Eye (tissue), 1 donor: Measurements from ENCODE around the gene SEC14L5.

Experiments
- DNase-seq: peaks from one replicate; pipeline ENCODE4 v3.0.0-alpha.2; 2015

The SEC14L5 gene

DNA sequence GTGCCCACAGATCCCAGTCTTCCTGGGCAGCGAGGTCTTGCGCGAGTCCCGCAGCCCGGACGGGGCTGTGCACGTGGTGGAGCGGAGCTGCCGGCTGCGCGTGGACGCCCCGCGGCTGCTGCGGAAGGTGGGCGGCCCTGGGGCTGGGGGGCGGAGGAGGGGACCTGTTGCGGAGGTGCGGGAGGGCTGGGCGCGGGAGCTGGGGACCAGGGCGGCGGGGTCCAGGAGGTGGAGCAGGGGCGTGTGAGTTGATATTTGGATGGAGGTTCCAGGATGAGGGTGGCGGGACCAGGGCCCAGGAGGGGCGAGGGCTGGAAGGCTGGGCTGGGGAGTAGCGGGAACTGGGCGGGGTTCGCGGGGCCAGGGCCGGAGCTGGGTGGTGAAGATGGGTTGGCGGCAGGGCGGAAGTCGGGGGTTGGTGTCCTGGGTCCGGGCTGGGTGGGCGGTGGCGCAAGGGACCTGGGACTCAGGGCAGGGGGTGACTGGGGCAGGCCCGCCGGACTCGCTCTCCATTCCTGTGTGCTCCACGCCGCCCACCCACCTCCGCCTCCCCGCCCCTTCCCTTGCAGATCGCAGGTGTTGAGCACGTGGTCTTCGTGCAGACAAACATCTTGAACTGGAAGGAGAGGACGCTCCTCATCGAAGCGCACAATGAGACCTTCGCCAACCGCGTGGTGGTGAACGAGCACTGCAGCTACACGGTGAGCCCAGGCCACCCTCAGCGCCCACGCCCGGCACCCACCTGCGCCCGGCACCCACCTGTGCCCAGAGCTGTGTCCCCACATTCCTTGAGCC, 29.6 kb downstream of the SEC14L5 start:
- peak; percentile 15 for DNase-seq

DNA sequence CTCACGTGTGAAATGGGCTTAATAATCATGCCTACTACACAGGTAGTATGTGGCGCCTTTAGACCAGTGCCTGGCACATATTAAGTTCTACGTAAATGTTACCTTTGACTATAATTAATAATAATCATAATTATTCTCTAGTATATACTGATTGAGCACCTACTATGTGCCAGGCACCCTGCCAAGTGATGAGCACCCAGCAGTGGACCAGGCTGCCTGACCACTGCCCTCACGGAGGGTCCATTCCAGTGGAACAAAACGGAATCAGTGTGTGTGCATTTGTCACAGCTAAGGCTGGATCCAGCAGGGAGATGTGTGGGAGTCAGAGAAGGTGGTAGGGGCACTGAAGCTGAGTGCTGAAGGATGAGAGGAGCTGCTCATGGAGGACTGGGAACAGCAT, 30.5 kb downstream of the SEC14L5 start:
- DNase-seq, result no peak

DNA sequence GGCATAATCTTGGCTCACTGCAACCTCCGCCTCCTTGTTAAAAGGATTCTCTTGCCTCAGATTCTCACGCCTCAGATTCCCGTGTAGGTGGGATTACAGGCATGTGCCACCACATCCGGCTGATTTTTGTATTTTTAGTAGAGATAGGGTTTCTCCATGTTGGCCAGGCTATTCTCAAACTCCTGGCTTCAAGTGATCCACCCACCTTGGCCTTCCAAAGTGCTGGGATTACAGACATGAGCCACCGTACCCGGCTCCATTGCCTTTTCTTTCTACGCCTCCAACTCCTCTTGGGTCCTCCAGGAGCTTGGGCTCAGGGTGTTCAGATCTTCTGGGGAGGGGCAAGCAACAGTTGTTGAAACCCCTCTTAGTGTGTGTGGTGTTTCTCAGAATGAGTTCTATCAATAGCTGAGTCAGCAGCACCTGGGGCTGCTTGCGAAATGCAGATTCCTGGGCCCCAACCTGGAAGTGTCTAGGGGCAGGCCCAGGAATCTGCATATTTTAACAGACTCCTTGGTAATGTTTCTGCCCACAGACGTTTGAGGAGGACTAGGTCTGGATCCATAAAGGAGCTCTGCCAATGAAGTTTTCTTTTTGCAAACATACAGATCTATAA, 31.4 kb downstream of the SEC14L5 start:
- DNase-seq, result no peak

DNA sequence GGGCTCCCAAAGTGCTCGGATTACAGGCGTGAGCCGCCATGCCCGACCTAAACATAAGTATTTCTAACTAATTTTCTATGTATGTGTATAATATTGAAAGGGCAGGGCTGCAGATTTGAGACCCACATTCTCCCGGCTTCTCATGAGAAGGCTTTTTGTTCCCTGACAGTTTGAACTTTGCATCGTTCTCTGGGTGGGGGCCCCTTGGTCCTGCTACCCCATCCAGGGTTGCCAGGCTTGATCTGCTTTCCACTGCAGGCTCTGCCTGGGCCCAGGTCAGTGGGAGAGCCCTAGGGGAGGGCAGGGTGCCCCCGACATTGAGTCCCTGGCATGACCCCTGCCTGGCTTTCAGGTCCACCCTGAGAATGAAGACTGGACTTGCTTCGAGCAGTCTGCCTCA, 32.3 kb downstream of the SEC14L5 start:
- DNase-seq, result no peak

DNA sequence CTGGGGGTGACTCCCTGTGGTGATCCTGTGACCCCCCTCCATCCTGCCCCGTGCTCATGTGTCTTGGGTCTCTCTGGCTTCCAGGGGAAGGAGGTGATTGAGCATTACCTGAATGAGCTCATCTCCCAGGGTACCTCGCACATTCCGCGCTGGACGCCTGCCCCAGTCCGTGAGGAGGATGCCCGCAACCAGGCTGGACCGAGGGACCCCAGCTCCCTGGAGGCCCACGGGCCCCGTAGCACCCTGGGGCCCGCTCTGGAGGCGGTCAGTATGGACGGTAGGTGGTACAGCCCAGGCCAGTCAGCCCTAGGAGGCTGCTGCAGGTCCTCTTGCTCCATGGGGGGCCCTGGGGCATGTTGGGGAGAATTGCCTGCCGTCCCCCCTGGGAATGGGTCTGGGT, 33.6 kb downstream of the SEC14L5 start:
- DNase-seq, result no peak

DNA sequence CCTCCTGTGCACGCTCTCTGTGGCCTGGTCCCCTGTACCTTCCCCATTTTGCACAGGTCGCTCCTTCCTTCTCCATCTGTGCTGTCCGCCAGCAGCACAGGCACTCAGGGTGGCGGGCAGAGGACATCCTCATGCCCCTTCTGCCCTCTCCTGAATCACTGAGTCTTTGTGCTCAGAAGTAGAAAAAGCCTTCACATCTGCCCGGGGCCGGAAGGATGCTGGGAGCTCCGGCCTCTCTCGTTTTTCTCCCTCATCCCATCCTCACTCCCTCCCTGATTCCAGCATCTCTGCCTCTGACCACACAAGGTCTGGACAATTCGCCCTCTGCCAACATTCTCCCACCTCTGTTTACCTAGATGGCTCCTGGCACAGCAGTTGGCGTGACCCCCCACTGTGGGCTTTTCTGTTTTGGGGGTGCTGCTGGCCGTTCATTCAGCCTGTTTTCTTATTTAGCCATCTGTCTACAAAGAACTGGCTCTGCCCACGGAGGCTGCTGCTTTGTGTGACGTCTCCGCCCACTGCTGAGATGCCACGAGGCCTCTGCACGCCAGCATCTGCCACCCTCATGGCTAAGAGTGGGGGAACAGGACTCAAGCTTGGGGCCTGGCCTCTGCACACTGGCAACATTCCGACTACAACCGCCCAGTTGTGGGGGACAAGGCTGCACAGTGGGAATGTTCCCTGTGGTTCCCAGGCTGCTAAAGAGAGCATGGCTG, 36.7 kb downstream of the SEC14L5 start:
- DNase-seq, result no peak

DNA sequence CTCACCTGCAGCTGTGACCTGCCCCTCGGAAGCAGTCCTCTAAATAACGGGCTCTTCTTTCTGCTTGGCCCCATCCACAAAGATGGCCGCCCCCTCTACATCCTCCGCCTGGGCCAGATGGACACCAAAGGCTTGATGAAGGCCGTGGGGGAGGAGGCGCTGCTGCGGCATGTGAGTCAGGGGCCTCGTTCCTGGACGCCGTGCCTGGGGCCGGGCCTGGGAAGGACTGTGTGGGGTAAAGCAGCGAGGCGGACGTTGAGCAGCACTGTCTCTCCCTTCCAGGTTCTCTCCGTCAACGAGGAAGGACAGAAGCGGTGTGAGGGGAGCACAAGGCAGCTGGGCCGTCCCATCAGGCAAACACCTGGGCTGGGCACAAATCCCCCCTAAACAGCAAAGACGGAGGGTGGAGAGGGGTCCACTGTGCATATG, 42.5 kb downstream of the SEC14L5 start:
- DNase-seq, result no peak

DNA sequence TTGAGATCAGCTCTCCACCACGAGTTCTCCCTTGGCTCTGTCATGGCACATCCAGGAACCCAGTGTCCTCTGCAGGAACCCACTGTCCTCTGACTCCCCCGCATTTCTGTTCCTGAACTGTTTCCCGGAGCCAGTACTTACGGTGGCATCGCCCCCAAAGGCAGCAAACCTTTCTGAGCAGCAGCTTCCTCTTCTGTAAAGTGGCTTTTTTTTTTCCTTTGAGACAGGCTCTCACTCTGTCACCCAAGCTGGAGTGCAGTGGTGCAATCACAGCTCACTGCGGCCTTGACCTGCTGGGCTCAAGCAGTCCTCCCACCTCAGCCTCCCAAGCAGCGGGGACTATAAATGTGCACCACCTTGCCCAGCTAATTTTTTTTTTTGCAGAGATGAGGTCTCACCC, 43.4 kb downstream of the SEC14L5 start:
- no peak for DNase-seq

DNA sequence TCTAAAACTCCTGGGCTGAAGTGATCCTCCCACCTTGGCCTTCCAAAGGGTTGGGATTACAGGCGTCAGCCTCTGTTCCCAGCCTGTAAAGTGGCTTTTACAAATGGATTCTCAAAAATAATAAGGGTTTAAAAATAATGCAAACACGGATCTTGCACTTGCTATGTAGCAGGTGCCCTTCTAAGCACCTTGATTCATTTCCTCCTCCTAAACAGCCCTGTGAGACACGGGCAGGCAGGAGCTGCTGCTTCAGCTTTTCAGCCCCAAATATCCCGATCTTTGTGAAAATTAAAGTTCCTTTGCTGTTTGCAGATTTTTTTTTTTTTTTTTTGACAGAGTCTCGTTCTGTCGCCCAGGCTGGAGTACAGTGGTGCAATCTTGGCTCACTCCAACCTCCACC, 43.9 kb downstream of the SEC14L5 start:
- DNase-seq, result no peak

DNA sequence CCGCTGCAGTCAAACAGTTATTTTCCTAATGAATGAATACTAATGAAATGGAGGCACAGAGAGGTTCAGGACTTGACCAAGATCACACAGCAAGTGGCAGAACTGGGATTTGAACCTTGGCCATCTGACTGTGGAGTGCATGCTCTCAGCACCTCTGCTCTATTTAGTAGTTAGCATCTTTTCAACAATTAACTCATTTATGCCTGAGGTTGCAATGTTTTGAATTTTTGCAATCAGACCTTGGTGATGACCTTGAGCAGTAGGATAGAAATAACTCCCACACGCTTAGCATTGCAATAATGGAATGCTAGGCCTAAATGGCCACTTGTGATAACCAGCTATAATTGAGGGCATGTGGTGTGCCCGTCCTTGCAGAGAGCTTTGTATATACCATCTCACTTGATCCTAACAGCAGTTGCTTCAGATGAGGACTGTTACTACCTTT, 44.6 kb downstream of the SEC14L5 start:
- DNase-seq, result no peak

DNA sequence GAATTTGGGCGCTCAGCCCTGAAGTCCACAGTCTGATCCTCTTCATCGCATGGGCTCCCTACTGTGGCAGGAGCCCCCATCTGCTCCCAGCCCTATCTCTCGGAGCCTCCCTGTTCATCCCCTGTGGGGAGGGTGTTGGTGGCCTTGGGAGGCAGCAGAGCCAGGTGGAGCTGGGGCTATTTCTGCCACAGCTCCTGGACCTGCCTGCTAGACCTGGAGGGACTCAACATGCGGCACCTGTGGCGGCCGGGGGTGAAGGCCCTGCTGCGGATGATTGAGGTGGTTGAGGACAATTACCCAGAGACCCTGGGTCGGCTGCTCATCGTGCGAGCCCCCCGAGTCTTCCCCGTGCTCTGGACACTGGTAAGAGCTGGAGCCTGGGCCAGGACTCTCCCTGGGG, 45.1 kb downstream of the SEC14L5 start:
- DNase-seq, result no peak

DNA sequence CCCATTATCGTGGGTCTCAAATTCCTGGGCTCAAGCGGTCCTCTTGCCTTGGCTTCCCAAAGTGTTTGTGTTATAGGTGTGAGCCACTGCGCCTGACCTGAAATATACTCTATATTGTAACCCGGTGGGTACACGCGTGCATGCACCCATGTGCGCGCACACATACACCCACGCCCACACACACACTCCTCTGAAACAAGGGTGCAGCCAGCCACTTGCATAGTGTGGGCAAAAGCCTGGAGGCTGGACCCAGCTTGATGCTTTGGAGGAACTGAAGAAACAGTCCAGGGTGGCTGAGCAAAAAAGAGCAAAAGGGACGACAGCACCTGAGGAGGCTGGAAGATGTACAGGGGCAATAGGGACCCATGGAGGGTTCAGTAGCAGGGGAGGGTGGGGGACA, 45.7 kb downstream of the SEC14L5 start:
- DNase-seq, result no peak

DNA sequence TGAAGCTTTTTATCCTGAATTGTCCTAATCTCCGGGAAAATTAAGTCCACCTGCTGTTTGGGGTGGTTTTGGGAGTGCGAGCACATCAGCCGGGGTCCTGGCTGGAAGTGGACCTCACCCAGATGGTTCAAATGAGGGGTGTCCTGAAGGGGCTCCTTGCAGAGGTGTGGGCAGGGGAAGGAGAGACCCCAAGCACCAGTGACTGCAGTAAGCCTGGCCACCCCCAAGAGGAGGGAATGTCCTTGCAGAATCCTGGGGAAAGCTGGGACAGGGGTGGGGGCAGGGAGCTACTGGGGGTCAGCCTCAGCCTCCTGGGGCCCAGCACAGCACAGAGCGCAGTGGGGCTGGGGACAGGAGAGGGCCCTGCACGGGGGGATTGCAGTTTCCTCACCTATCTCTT, 46.2 kb downstream of the SEC14L5 start:
- DNase-seq, result no peak

DNA sequence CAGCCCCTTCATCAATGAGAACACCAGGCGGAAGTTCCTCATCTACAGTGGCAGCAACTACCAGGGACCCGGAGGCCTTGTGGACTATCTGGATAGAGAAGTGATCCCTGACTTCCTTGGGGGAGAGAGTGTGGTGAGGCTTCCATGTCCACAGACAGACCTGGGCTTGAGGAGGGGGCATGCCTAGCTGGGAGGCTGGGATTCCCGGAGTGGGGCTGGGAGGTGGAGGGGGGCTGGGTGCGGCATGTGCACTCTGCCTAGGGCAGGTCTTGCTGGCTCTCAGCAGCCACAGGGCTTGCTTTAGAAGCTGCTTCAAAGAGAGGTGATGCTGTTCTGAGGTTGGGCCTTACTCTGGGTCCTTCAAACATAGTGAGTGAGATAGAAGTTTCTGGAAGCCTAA, 47.8 kb downstream of the SEC14L5 start:
- no peak for DNase-seq

DNA sequence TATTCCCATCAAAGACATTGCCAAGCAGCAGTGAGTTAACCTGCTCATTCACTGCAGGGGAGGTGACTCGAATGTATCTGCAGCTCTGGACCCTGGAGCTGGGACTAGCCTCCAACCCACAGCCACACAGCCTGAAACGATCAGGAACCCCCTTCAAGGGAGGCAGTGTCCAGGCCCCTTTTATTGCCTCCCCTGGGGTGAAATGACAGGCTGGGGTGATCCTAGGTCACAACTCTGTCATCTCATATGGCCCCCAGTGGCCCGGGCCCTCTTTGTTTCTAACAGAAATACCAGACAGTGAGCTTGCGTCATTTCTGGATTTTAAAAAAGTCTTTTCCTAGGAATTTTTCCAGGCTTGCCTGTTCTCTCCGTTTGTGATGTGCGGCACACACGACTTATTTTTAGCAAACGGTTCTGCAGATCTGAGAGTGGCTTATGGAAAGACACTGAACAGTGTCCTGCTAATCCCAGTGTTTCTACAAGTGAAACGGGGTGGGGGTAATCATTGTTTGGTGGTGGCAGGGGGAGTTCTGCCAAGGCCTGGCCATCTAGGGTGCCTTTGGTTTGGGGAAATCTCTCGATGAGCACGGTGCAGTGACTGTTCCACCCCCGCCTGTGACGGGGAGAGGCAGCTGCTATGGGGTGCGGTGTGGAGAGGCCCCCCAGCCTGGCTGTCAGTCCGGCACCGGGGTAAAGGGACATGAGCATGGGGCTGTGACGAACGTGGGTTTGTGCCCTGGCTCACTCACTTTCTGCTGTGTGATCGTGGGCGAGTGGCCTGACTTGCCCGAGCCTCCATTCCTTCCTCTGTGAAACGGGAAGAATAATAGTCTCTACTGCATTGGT, 48.4 kb downstream of the SEC14L5 start:
- DNase-seq, result no peak

DNA sequence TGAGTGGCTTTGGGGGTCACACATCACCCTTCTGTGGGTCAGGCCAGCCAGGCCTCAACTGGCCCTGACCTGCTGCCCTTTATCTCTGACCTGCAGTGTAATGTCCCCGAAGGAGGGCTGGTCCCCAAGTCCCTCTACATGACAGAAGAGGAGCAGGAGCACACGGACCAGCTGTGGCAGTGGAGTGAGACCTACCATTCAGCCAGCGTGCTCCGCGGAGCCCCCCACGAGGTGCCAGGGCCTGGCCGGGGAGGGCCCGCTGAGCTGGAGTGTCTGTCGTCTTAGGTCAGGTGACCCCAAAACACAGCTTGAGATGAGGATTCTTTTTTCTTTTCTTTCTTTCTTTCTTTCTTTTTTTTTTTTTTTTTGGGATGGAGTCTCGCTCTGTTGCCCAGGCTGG, 49.1 kb downstream of the SEC14L5 start:
- DNase-seq, result no peak

DNA sequence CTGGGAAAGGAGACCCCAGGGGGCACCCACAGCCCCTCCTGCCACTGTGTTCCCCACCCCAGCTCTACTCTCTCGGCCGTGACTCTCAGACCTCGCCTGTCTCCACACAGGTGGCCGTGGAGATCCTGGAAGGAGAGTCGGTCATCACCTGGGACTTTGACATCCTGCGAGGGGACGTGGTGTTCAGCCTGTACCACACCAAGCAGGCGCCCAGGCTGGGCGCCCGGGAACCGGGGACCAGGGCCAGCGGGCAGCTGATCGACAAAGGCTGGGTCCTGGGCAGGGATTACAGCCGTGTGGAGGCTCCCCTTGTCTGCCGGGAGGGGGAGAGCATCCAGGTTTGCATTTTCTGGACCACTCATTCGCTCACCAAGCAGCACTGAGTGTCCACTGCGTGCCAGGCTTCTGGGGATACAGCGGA, 50.2 kb downstream of the SEC14L5 start:
- no peak for DNase-seq

DNA sequence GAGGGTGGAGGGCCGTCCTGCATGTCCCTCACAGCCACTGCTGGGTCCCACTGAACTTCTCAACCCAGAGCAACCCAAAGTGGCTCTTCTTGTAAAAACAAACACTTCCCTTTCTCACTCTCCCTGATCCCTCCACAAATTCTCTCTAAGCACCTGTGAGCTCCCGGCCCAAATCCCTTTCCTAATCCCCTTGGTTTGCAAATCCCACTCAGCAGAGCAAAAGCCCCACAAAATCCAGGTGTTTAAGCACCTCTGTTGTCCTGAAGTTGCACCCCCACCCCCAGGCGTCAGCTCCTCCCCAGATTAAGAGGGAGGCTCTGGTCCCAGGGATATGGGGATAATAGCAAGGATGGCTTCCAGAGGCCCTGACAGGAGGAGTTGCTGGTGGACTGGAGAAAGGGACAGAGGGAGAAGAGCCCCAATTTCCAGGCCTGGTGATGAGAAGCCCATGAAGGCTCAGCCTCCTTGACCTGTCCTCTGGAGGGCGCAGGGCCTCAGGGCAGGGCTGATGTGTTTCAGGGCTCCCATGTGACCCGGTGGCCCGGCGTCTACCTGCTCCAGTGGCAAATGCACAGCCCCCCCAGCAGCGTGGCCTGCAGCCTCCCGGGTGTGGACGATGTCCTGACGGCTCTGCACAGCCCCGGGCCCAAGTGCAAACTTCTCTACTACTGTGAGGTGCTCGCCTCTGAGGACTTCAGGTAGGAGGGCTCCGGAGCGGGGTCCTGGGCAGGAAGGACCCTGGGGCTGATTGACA, 52.6 kb downstream of the SEC14L5 start:
- no peak for DNase-seq

DNA sequence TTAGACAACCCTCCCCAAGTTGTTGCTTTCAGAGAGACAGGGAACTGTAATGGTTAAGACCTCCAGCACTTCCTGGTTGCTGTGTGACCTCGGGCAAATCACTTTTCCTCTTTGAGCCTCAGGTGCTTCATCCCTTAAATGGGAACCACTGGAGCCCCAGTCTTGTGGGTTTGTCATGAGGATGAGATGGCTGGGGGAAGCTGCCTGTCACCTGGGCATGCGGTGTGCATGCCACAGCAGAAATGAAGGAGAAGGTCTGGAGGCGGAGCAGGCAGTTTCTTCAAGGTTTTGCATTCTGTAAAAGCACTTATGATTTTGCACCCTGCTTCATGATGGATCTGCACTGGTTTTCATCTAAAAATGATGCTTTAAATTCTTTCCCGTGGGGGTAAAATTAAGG, 53.5 kb downstream of the SEC14L5 start:
- DNase-seq, result no peak

DNA sequence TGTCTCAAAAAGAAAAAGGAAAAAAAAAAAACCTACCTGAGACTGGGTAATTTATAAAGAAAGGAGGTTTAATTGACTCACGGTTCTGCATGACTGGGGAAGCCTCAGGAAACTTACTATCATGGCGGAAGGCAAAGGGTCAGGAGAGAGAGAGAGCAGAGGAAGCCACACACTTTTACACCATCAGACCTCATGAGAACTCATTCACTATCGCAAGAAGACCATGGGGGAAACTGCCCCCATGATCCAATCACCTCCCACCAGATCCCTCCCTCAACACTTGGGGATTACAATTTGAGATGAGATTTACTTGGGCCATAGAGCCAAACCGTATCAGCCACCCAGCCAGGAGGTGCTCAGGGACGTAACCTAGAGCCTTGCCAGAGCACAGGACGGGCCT, 54.8 kb downstream of the SEC14L5 start:
- no peak for DNase-seq

DNA sequence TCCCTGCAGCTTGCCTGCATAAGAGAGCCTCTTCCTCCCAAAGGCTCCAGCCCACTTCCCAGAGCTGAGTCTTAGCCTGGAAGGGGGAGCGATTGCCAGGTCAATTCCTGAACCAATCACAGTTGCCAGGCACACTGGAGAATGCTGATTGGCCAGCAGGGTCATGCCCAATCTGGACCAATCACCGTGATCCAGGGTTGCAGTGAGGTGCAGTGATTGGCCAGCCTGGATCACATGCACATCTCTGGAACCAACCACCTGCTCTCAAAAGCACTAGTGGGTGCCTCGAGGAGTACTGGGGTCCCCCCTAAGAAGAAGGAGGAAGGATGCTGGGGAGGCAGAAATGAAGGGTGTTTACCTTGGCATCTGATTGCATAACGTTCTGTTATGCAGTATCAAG, 57.2 kb downstream of the SEC14L5 start:
- DNase-seq, result no peak

DNA sequence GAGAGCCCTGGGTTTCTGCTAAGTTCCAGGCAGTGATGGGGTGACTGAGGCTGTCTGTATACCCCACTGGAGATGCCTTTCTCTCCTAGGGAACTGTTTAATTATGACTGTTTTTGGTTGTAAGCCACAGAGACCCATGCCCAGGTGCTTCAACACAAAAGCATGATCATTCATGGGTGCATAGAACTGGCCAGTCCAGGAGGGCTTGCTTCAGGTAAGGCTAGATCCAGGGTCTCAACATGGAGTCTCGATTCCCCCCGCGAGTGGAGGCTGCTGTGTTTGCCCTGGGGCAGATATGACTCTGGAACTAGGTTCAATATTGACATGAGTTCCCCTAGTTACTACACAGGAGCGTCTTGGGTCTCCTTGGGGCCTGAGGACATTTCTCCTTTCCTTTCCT, 57.8 kb downstream of the SEC14L5 start:
- DNase-seq, result no peak
